ENCODE measurements around the gene SCT.

Gene SCT

DNA sequence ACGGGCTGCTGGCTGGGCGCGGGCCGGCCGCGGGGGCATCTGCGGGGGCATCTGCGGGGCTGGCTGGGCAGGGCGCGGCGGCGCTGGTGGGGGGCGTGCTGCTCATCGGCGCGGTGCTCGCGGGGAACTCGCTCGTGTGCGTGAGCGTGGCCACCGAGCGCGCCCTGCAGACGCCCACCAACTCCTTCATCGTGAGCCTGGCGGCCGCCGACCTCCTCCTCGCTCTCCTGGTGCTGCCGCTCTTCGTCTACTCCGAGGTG lies 10.3 kb upstream of the SCT start:
- Histone ChIP-seq H3K9me3 (no peaks in the 10 kb centered on the region), H3K4me1 (ENCODE audit: control insufficient read depth in 1 of 2, insufficient read depth in 1 of 2, low read depth in 1 of 2, low read length in 1 of 2) (peaks cover 11 to 20% of the 10 kb centered on the region in 2 experiments), H3K4me3 (ENCODE audit: low read depth in 1 of 2, low read length in 1 of 2) (no peak overlapping the region), H3K36me3 (peaks cover 6% of the 10 kb centered on the region), H3K27ac (no peak overlapping the region), H3K27me3 (peaks cover 66% of the 10 kb centered on the region)
- TF ChIP-seq, protein P1, sequence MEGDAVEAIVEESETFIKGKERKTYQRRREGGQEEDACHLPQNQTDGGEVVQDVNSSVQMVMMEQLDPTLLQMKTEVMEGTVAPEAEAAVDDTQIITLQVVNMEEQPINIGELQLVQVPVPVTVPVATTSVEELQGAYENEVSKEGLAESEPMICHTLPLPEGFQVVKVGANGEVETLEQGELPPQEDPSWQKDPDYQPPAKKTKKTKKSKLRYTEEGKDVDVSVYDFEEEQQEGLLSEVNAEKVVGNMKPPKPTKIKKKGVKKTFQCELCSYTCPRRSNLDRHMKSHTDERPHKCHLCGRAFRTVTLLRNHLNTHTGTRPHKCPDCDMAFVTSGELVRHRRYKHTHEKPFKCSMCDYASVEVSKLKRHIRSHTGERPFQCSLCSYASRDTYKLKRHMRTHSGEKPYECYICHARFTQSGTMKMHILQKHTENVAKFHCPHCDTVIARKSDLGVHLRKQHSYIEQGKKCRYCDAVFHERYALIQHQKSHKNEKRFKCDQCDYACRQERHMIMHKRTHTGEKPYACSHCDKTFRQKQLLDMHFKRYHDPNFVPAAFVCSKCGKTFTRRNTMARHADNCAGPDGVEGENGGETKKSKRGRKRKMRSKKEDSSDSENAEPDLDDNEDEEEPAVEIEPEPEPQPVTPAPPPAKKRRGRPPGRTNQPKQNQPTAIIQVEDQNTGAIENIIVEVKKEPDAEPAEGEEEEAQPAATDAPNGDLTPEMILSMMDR (IDR thresholded peaks at IDR 0.05): no peak

DNA sequence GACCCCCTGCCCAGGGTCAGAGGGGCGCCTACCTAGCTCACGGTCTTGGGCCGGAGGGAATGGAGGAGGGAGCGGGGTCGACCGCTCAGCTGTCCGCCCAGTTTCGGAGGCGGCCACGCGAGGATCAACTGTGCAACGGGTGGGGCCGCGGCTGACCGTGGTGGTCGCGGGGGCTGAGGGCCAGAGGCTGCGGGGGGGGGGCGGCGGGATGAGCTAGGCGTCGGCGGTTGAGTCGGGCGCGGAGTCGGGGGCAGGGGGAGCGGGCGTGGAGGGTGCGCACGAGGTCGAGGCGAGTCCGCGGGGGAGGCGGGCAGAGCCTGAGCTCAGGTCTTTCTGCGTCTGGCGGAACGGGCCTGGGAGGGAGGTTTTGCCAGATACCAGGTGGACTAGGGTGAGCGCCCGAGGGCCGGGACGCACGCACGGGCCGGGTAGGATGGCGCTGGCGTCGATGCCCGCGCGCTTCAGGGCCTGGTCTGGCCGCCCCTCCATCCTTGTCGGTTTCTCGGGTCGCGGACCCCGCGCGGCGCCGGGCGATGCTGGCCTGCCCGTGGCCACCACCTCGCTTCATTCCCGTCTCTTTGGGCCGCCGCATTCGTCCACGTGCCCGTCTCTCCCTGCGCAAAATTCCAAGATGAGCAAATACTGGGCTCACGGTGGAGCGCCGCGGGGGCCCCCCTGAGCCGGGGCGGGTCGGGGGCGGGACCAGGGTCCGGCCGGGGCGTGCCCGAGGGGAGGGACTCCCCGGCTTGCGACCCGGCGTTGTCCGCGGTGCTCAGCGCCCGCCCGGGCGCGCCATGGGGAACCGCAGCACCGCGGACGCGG lies 9.7 kb upstream of the SCT start, which contains the start of gene DRD4:
TSS of gene DRD4 (plus strand) at position 759 of the 822 bp plus-strand sequence. CDS start at position 795, 36 bp downstream.
- Histone ChIP-seq H3K36me3 (peaks cover under 1% of the 10 kb centered on the region), H3K27me3 (peaks cover 66% of the 10 kb centered on the region), H3K9me3 (no peaks in the 10 kb centered on the region), H3K27ac (no peak within 1 kb of the TSS), H3K4me1 (ENCODE audit: control insufficient read depth in 1 of 2, insufficient read depth in 1 of 2, low read depth in 1 of 2, low read length in 1 of 2) (peaks cover 11 to 20% of the 10 kb centered on the region in 2 experiments), H3K4me3 (ENCODE audit: low read depth in 1 of 2, low read length in 1 of 2) (no peak within 1 kb of the TSS)
- TF ChIP-seq, protein P1 (IDR thresholded peaks at IDR 0.05): no peak

DNA sequence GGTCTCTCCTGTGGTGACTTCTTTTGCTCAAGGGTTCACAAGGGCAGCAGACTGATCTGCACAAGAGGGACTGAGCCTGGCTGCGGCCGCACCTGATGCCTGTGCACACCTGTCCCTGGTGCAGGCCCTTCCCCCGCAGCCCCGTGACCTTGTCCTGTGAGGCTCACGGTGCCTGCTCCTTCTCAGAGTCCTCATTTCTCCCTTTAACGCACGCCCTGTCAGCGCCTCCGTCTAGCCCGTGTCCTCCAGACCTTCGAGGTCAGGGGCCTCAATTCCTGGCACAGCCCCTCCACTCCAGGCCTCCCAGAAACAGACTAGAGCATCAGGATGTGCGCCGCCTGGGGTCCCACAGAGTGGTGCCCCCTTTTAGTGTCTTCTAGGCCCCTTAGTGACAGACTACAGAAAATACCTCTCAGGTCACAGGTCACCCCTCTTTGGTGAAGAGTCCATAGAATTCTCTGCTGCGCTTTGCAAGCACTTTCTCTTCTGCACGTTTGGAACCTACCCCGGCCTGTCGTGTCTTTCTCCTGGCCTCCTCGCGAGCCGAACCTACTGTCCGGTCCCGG lies 9.0 kb upstream of the SCT start:
- Histone ChIP-seq H3K36me3 (no peaks in the 10 kb centered on the region), H3K4me1 (ENCODE audit: control insufficient read depth in 1 of 2, insufficient read depth in 1 of 2, low read depth in 1 of 2, low read length in 1 of 2) (peaks cover 7 to 19% of the 10 kb centered on the region in 2 experiments), H3K4me3 (ENCODE audit: low read depth in 1 of 2, low read length in 1 of 2) (no peak overlapping the region), H3K27me3 (peaks cover 61% of the 10 kb centered on the region), H3K9me3 (no peaks in the 10 kb centered on the region), H3K27ac (no peak overlapping the region)
- TF ChIP-seq, protein P1 (IDR thresholded peaks at IDR 0.05): no peak

DNA sequence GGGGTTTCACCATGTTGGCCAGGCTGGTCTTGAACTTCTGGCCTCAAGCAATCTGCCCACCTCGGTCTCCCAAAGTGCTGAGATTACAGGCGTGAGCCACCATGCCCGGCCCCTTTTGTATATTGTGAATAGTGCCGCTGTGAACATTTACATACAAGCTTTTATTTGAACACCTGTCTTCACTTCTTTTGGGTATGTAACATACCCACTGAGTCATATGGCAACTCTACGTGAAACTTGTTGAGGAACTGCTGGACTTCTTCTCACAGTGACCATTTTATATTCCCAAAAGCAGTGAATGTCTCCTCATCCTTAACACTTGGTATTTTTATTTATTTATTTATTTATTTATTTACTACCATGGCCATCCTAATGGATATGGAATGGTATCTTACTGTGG lies 3.9 kb upstream of the SCT start:
- no peaks in the 10 kb centered on the region for H3K36me3 ChIP-seq
- H3K27ac ChIP-seq: no peak overlapping the region
- no peaks in the 10 kb centered on the region for H3K9me3 ChIP-seq
- H3K27me3 ChIP-seq: peaks cover 51% of the 10 kb centered on the region
- H3K4me3 ChIP-seq (ENCODE audit: low read depth in 1 of 2, low read length in 1 of 2): no peak overlapping the region
- no peaks in the 10 kb centered on the region for H3K4me1 ChIP-seq (ENCODE audit: control insufficient read depth in 1 of 2, insufficient read depth in 1 of 2, low read depth in 1 of 2, low read length in 1 of 2)
- TF ChIP-seq, protein P1 (IDR thresholded peaks at IDR 0.05): no peak

DNA sequence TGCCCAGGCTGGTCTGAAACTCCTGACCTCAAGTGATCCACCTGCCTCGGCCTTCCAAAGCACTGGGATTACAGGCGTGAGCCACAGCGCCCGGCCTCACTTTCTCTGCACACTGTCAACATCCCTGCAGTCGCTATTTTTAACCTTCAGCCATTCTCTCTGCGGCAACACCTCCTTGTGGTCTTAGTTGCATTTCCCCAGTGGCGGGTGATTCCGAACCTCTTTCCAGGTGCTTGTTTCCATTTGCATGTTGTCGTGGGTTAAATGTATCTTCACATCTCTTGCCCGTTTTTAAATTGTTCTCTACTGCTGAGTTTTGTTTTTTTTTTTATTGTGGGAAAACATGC lies 2.2 kb upstream of the SCT start:
- Histone ChIP-seq H3K9me3 (no peaks in the 10 kb centered on the region), H3K36me3 (no peaks in the 10 kb centered on the region), H3K27ac (no peak overlapping the region), H3K27me3 (peaks cover 55% of the 10 kb centered on the region), H3K4me1 (ENCODE audit: control insufficient read depth in 1 of 2, insufficient read depth in 1 of 2, low read depth in 1 of 2, low read length in 1 of 2) (no peaks in the 10 kb centered on the region), H3K4me3 (ENCODE audit: low read depth in 1 of 2, low read length in 1 of 2) (no peak overlapping the region)
- TF ChIP-seq, protein P1 (IDR thresholded peaks at IDR 0.05): no peak
